CD4-positive, alpha-beta T cell (primary cell): Measurements from ENCODE around the gene SERPINE2. TPM values are rescaled to one million over a fixed set of nuclear protein-coding genes. Genes with fewer than 3 reads are reported as not detected.

ENCODE experiments used
- ATAC-seq: fragments of 200-7000 bp; cut with Tn5 transposase; one replicate; pipeline ENCODE4 v1.10.0; 2022; ENCODE audit warnings: mild to moderate bottlenecking; ENCODE audit not compliant: poor library complexity
- CTCF ChIA-PET: fragments of 350-600 bp; sonication (Branson Sonifier 250); formaldehyde crosslinking; loops from one replicate; lab custom pipeline; 2021; ENCODE audit warnings: antibody characterized with exemption, inconsistent platforms; lab: Charles Lee
- POLR2A ChIA-PET: fragments of 350-600 bp; sonication (Branson Sonifier 250); formaldehyde crosslinking; loops from one replicate; lab custom pipeline; 2021; ENCODE audit warnings: antibody characterized with exemption, inconsistent platforms; lab: Charles Lee
- DNase-seq, 14 experiments: peaks; one replicate each; pipeline ENCODE4 v3.0.0-alpha.2; 2013 to 2020; ENCODE audit warnings: mixed read lengths in 2 of 14
- H3K27ac ChIP-seq, 2 donors: one replicate each; pipeline versions ENCODE4 v1.5.1 to v1.7.0; 2013; ENCODE audit warnings: low read length in 2 of 2, low read depth in 1 of 2, mild to moderate bottlenecking in 1 of 2
- H3K27me3 ChIP-seq, 2 experiments: 1 replicate in 1 of 2; 2 replicates in 1 of 2; pipeline versions ENCODE4 v1.6.1 to v1.7.0; 2013; ENCODE audit warnings: low read length in 2 of 2, control low read depth in 1 of 2, mild to moderate bottlenecking in 1 of 2, moderate library complexity in 1 of 2; ENCODE audit not compliant: insufficient read depth in 2 of 2, control insufficient read depth in 1 of 2
- H3K36me3 ChIP-seq: one replicate; pipeline ENCODE4 v1.6.1; 2013; ENCODE audit warnings: low read length, control low read depth; ENCODE audit not compliant: insufficient read depth
- H3K4me1 ChIP-seq: one replicate; pipeline ENCODE4 v1.6.1; 2013; ENCODE audit warnings: low read length, control low read depth; ENCODE audit not compliant: insufficient read depth
- H3K4me3 ChIP-seq: one replicate; pipeline ENCODE4 v1.5.1; 2013; ENCODE audit warnings: mild to moderate bottlenecking, low read length, moderate library complexity
- H3K9me3 ChIP-seq, 2 experiments: 1 replicate in 1 of 2; 2 replicates in 1 of 2; pipeline versions ENCODE4 v1.6.1 to v1.7.0; 2013; ENCODE audit warnings: low read length in 2 of 2, mild to moderate bottlenecking in 2 of 2, control low read depth in 1 of 2, moderate library complexity in 1 of 2; ENCODE audit not compliant: control insufficient read depth in 1 of 2, insufficient read depth in 1 of 2
- H3K27ac Mint-ChIP-seq: one replicate; pipeline ENCODE4 v1.8.0; 2020; ENCODE audit warnings: mixed read lengths
- H3K27me3 Mint-ChIP-seq: one replicate; pipeline ENCODE4 v1.8.0; 2021; ENCODE audit warnings: mixed read lengths
- H3K36me3 Mint-ChIP-seq: one replicate; pipeline ENCODE4 v1.8.0; 2021; ENCODE audit warnings: low read depth, mixed read lengths
- H3K4me1 Mint-ChIP-seq: one replicate; pipeline ENCODE4 v1.8.0; 2021; ENCODE audit warnings: low read depth, mixed read lengths
- H3K4me3 Mint-ChIP-seq: one replicate; pipeline ENCODE4 v1.8.0; 2020; ENCODE audit warnings: mild to moderate bottlenecking, mixed read lengths
- H3K9me3 Mint-ChIP-seq: one replicate; pipeline ENCODE4 v1.8.0; 2020; ENCODE audit warnings: mixed read lengths
- CTCF ChIP-seq: fragments of 200-600 bp; IDR thresholded peaks from one replicate; pipeline ENCODE4 v1.8.0; 2022; ENCODE audit warnings: antibody characterized with exemption, mild to moderate bottlenecking
- intact Hi-C, 2 experiments: fragments of 100-400 bp; cut with DNase I in 1 of 2; cut with micrococcal nuclease in 1 of 2; formaldehyde crosslinking; loops; one replicate each; pipeline versions ENCODE4 v1.15.1 to v1.9.0; 2023 to 2025; cut with DNase I, micrococcal nuclease
- total RNA-seq, 174 experiments: library from RNA in 2 of 174; stranded (reverse) in 2 of 174; gene quantifications; one replicate each; pipeline ENCODE4 v1.2.3 and lab custom pipeline; 2021 to 2026

The SERPINE2 gene
- total RNA-seq, 2 experiments from 2014 or later: 5.1 to 7.3 TPM

GRCh38 chr2:224059178-224059577 is 20.1 kb upstream of the SERPINE2 start:
- H3K9me3 Mint-ChIP-seq: peaks cover 2% of the 10 kb centered on the region
- ATAC-seq (no peak), DNase-seq (no peak)
- intact Hi-C loops: no loop called here
- POLR2A ChIA-PET: no interaction called here
- H3K4me3 Mint-ChIP-seq: no peak overlapping the region
- no peaks in the 10 kb centered on the region for H3K9me3 ChIP-seq
- no peaks in the 10 kb centered on the region for H3K4me1 ChIP-seq
- H3K27ac Mint-ChIP-seq: no peak overlapping the region
- H3K36me3 Mint-ChIP-seq: no peaks in the 10 kb centered on the region
- no peaks in the 10 kb centered on the region for H3K27me3 Mint-ChIP-seq
- CTCF ChIA-PET: no interaction called here
- no peaks in the 10 kb centered on the region for H3K27me3 ChIP-seq
- H3K4me3 ChIP-seq: no peak overlapping the region
- H3K27ac ChIP-seq: no peak overlapping the region
- H3K4me1 Mint-ChIP-seq: no peaks in the 10 kb centered on the region
- H3K36me3 ChIP-seq: no peaks in the 10 kb centered on the region
- no peak for TF ChIP-seq CTCF

- ChIA-PET POLR2A (no interaction called here), CTCF (no interaction called here)
- Mint-ChIP-seq H3K36me3 (no peaks in the 10 kb centered on the region), H3K4me3 (no peak overlapping the region), H3K4me1 (no peaks in the 10 kb centered on the region), H3K27me3 (no peaks in the 10 kb centered on the region), H3K27ac (no peak overlapping the region), H3K9me3 (peaks cover 2% of the 10 kb centered on the region)
- Histone ChIP-seq H3K4me1 (no peaks in the 10 kb centered on the region), H3K27ac (no peak overlapping the region), H3K36me3 (no peaks in the 10 kb centered on the region), H3K27me3 (no peaks in the 10 kb centered on the region), H3K4me3 (no peak overlapping the region), H3K9me3 (no peaks in the 10 kb centered on the region)
- intact Hi-C loops: no loop called here
- TF ChIP-seq CTCF: no peak
- DNase-seq: no peak
- ATAC-seq: no peak
Observed at GRCh38 chr2:224058048-224058775, 19.1 kb upstream of the SERPINE2 start.

DNA sequence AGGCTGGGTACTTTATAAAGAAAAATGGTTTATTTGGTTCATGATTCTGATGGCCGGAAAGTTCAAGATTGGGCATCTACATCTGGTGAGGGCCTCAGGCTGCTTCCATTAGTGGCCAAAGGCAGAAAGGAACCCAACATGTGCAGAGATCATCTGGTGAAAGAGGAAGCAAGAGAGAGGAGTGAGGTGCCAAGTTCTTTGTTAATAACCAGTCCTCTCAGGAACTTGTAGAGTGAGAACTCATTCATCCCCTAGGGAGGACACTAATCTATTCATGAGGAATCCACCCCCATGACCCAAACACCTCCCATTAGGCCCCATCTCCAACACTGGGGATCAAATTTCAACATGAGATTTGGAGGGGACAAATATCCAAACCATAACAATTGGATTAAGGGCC is 17.8 kb upstream of the SERPINE2 start:
- ATAC-seq: no peak
- Histone ChIP-seq H3K27me3 (no peaks in the 10 kb centered on the region), H3K4me3 (no peak overlapping the region), H3K36me3 (no peaks in the 10 kb centered on the region), H3K9me3 (no peaks in the 10 kb centered on the region), H3K27ac (no peak overlapping the region), H3K4me1 (no peaks in the 10 kb centered on the region)
- no peaks in the 10 kb centered on the region for H3K4me1 Mint-ChIP-seq
- no peak overlapping the region for H3K27ac Mint-ChIP-seq
- no peak for TF ChIP-seq CTCF
- ChIA-PET CTCF (no interaction called here), POLR2A (no interaction called here)
- DNase-seq: no peak
- peaks cover 5% of the 10 kb centered on the region for H3K27me3 Mint-ChIP-seq
- intact Hi-C loops: no loop called here
- peaks cover 2% of the 10 kb centered on the region for H3K9me3 Mint-ChIP-seq
- H3K4me3 Mint-ChIP-seq: no peak overlapping the region
- no peaks in the 10 kb centered on the region for H3K36me3 Mint-ChIP-seq
